Measurements from ENCODE around the gene KCTD19.

Gene KCTD19

DNA sequence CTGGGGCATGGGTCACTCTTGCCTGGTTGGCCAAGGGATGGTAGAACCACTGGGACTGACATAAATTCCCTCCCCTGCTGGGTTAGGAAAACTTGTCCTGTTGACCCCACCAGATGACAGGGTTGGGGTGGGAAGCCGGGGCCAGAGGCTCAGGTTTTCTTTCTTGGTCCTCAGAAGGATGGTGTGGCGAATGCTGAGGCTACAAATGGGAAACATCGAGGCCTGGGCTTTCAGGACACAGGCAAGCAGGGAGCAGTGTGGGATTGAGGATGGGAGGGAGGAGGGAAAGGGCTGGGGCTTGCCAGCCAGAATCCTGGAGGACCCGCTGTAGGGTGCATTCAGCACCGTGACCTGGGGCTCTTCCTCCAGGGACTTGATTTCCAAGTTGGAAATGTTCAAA lies 61.7 kb downstream of the KCTD19 start:
- no peak for DNase-seq (ENCODE audit: low read depth in 2 of 2)
- no peak overlapping the region for H3K4me3 ChIP-seq (replicated peaks in 1 of 2; ENCODE audit: low read depth in 2 of 2, low read length in 2 of 2)
- TF ChIP-seq, protein P1, sequence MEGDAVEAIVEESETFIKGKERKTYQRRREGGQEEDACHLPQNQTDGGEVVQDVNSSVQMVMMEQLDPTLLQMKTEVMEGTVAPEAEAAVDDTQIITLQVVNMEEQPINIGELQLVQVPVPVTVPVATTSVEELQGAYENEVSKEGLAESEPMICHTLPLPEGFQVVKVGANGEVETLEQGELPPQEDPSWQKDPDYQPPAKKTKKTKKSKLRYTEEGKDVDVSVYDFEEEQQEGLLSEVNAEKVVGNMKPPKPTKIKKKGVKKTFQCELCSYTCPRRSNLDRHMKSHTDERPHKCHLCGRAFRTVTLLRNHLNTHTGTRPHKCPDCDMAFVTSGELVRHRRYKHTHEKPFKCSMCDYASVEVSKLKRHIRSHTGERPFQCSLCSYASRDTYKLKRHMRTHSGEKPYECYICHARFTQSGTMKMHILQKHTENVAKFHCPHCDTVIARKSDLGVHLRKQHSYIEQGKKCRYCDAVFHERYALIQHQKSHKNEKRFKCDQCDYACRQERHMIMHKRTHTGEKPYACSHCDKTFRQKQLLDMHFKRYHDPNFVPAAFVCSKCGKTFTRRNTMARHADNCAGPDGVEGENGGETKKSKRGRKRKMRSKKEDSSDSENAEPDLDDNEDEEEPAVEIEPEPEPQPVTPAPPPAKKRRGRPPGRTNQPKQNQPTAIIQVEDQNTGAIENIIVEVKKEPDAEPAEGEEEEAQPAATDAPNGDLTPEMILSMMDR (IDR thresholded peaks at IDR 0.05; ENCODE audit: low read depth, low read length) = no peak

DNA sequence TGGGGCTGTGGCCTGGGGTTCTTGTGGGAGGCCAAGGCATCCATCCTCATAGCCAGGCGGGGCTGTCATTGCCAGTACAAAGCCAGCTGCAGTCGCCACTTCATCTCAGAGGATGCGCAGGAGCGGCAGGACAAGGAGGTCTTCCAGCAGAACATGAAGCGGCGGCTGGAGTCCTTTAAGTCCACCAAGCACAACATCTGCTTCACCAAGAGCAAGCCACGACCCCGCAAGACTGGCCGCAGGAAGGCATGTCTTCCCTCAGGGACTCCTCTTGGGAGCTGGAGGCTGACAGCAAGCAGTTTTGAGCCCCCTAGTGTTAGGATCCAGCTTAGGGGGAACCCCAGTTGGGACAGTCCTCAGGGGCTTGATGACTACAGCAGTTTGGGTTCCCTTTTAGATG lies 62.3 kb downstream of the KCTD19 start:
- no peak overlapping the region for H3K4me3 ChIP-seq (replicated peaks in 1 of 2; ENCODE audit: low read depth in 2 of 2, low read length in 2 of 2)
- TF ChIP-seq, protein P1 (IDR thresholded peaks at IDR 0.05; ENCODE audit: low read depth, low read length) = peak; percentile 4
- no peak for DNase-seq (ENCODE audit: low read depth in 2 of 2)

- no peak overlapping the region for H3K4me3 ChIP-seq (replicated peaks in 1 of 2; ENCODE audit: low read depth in 2 of 2, low read length in 2 of 2)
- no peak for DNase-seq (ENCODE audit: low read depth in 2 of 2)
- TF ChIP-seq, protein P1 (IDR thresholded peaks at IDR 0.05; ENCODE audit: low read depth, low read length) = no peak
Measured at GRCh38 chr16:67263201-67263600, 63.3 kb downstream of the KCTD19 start.

- peak; percentile 75 to 77 for DNase-seq (ENCODE audit: low read depth in 2 of 2)
- TF ChIP-seq, protein P1 (IDR thresholded peaks at IDR 0.05; ENCODE audit: low read depth, low read length) = peak; percentile 77
- no peak overlapping the region for H3K4me3 ChIP-seq (replicated peaks in 1 of 2; ENCODE audit: low read depth in 2 of 2, low read length in 2 of 2)
Measured at GRCh38 chr16:67260426-67261063, 66.0 kb downstream of the KCTD19 start.

GRCh38 chr16:67259705-67260104 lies 66.8 kb downstream of the KCTD19 start:
- TF ChIP-seq, protein P1 (IDR thresholded peaks at IDR 0.05; ENCODE audit: low read depth, low read length) = no peak
- H3K4me3 ChIP-seq (replicated peaks in 1 of 2; ENCODE audit: low read depth in 2 of 2, low read length in 2 of 2) = no peak overlapping the region
- DNase-seq (ENCODE audit: low read depth in 2 of 2) = no peak

DNA sequence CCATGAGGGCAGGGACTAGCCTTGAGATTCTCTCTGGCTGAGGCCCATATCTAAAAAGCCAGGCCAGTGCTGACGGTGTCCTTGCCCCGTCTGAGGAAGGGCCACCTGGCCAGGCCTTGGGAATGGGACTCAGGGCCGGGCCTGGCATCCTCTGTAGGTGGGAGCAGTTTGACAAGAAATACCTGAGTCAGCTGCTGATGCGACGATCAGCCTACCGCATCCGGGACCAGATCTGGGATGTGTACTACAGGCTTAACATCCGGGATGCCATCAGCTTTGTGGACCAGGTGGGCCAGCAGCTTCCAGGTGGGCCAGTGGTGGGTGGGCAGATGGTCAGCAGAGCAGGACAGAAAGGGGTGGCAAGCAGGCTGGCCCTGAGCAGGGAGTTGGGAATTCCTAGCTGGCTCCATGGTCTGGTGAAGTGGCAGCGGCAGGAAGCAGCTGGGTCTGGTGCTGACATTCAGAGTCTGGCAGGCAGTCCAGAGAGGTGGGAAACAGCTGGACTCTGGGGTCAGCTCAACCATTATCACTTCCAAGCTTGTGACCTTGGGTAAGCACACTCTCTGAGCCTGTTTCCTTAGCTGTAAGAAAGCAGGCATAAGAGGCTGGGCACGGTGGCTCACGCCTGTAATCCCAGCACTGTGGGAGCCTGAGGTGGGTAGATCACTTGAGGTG lies 68.2 kb downstream of the KCTD19 start:
- TF ChIP-seq, protein P1 (IDR thresholded peaks at IDR 0.05; ENCODE audit: low read depth, low read length) = no peak
- no peak for DNase-seq (ENCODE audit: low read depth in 2 of 2)
- H3K4me3 ChIP-seq (replicated peaks in 1 of 2; ENCODE audit: low read depth in 2 of 2, low read length in 2 of 2) = no peak overlapping the region
